Epithelial cell of proximal tubule (primary cell): Measurements from ENCODE around the gene EYA2. TPM values are rescaled to one million over a fixed set of nuclear protein-coding genes. Genes with fewer than 3 reads are reported as not detected.

Experiments used
- DNase-seq: peaks from one replicate; pipeline ENCODE4 v3.0.0-alpha.2; 2011; ENCODE audit warnings: low read depth
- H3K4me3 ChIP-seq: 2 replicates; pipeline ENCODE4 v1.5.1; 2011; ENCODE audit warnings: low read depth, mild to moderate bottlenecking, low read length
- total RNA-seq: library from RNA; depleted of rRNA; stranded (reverse); fragments of >200 nt; gene quantifications from 2 replicates; pipeline ENCODE4 v1.2.3, GENCODE V29; 2015
- TF ChIP-seq, protein P1 (sequence below): conservative IDR thresholded peaks from 2 replicates; pipeline ENCODE4 v1.5.1; 2012; ENCODE audit warnings: low read depth, mild to moderate bottlenecking, low read length

The EYA2 gene
- total RNA-seq, 1 donor from 2014 or later, result not detected

GRCh38 chr20:47066484-47067270 is 172.0 kb downstream of the EYA2 start:
- no peak for DNase-seq
- H3K4me3 ChIP-seq, result no peak overlapping the region
- TF ChIP-seq, protein P1, sequence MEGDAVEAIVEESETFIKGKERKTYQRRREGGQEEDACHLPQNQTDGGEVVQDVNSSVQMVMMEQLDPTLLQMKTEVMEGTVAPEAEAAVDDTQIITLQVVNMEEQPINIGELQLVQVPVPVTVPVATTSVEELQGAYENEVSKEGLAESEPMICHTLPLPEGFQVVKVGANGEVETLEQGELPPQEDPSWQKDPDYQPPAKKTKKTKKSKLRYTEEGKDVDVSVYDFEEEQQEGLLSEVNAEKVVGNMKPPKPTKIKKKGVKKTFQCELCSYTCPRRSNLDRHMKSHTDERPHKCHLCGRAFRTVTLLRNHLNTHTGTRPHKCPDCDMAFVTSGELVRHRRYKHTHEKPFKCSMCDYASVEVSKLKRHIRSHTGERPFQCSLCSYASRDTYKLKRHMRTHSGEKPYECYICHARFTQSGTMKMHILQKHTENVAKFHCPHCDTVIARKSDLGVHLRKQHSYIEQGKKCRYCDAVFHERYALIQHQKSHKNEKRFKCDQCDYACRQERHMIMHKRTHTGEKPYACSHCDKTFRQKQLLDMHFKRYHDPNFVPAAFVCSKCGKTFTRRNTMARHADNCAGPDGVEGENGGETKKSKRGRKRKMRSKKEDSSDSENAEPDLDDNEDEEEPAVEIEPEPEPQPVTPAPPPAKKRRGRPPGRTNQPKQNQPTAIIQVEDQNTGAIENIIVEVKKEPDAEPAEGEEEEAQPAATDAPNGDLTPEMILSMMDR, result no peak

DNA sequence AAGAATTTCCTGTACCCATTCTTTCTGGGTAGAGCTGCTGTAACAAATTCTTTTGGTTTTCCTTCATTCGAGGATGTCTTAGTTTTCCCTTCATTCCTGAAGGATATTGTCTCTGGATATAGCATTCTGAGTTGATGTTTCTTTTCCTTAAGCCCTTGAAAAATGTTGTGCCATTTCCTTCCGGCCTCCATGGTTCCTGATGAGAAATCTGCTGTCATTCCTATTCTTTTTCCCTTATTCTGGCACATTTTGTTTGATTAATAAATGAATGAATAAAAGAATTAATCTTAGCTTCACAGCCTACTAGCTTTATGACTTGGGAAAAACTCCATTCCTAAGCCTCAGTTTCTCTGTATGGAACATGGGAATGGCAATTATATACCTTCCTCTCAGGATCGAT is 173.1 kb downstream of the EYA2 start:
- H3K4me3 ChIP-seq, result no peak overlapping the region

GRCh38 chr20:47070176-47070575 is 175.5 kb downstream of the EYA2 start:
- no peak overlapping the region for H3K4me3 ChIP-seq
- TF ChIP-seq, protein P1, result no peak
- no peak for DNase-seq

More for the DNA sequence above, 173.1 kb downstream of the EYA2 start:
- TF ChIP-seq, protein P1, result no peak
- no peak for DNase-seq

DNA sequence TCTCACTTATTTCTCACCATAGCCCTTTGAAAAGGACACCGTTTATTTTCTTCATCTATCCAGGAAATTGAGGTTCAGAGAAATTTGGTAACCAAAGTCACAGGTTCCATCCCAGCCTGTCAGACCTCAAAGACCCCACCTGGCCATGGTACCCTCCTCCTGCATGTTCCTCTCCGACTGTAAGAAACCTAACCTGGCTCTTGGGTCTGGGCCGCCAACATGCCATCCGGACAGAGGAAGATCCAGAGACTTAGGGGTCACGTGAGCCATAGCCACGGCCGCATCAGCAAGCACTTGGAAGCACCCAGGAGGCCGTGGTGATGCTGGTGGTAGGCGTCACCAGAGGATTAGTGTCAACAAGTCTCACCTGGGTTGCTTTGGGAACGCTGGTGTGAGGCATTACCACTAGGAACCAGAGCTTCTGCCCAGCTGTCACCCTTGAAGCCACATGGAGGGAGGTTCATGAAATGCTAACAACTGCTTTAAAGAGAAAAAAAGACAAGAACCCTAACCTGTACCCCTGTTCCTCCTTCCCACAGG is 177.1 kb downstream of the EYA2 start:
- H3K4me3 ChIP-seq, result no peak overlapping the region
- TF ChIP-seq, protein P1, result no peak
- no peak for DNase-seq

- TF ChIP-seq, protein P1, result no peak
- no peak for DNase-seq
- H3K4me3 ChIP-seq, result no peak overlapping the region
Observed at GRCh38 chr20:47073766-47074475, 179.3 kb downstream of the EYA2 start.

- DNase-seq, result no peak
- no peak overlapping the region for H3K4me3 ChIP-seq
- TF ChIP-seq, protein P1, result no peak
Observed at GRCh38 chr20:47075263-47075662, 180.6 kb downstream of the EYA2 start.
